AG09309 (cell line): ENCODE results near the gene AKR1E2.

Experiments used
- DNase-seq: peaks from one replicate; pipeline ENCODE4 v3.0.0-alpha.2; 2010; ENCODE audit warnings: low read depth
- H3K4me3 ChIP-seq: 2 replicates; pipeline ENCODE4 v1.5.1; 2011; ENCODE audit warnings: mild to moderate bottlenecking, low read depth, low read length, moderate library complexity; ENCODE audit not compliant: control insufficient read depth
- CTCF ChIP-seq: IDR thresholded peaks from 2 replicates; pipeline ENCODE4 v1.5.1; 2011; ENCODE audit warnings: mild to moderate bottlenecking, low read depth, low read length, inconsistent platforms; ENCODE audit not compliant: insufficient read depth, control insufficient read depth; ENCODE audit errors: missing control alignments

The AKR1E2 gene

DNA sequence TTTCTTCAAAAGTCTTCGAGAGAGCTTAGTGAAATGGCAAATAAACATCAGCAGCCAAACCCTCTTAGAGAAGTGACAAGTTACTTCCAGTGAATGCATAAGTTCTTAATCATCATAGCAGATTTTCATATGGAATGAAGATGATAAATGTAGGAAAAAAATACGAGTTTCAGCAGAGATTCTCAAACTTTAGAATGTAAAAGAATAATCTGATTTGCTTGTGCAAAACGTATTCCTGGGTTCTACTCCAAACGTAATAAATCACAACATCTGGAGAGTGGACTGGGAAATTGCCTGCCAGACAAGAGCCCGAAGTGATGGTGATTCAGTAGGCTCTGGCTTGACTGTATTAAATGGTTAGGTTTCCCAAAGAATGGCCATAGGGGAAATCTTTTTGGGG lies 62.2 kb downstream of the AKR1E2 start:
- TF ChIP-seq CTCF = no peak
- no peak for DNase-seq
- H3K4me3 ChIP-seq = no peak overlapping the region

DNA sequence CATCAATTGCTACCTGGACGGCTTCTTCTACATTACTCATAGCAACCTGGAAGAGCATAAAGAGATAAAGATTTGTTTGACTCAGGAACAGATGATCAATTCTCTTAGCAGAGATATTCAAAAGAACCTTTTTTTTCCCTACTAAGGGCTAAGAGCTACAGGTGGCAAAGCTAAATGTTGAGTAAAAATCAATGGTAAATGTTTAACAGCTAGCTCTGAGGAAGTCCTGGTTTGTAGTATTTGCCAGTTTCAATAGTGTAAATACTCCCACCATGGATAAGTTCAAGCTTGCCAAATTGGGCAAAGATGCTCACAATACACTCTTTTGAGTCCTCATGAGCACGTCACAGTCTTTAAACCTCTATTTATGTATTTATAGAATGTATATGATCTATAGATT lies 64.0 kb downstream of the AKR1E2 start:
- H3K4me3 ChIP-seq = no peak overlapping the region
- TF ChIP-seq CTCF = no peak
- DNase-seq = no peak

DNA sequence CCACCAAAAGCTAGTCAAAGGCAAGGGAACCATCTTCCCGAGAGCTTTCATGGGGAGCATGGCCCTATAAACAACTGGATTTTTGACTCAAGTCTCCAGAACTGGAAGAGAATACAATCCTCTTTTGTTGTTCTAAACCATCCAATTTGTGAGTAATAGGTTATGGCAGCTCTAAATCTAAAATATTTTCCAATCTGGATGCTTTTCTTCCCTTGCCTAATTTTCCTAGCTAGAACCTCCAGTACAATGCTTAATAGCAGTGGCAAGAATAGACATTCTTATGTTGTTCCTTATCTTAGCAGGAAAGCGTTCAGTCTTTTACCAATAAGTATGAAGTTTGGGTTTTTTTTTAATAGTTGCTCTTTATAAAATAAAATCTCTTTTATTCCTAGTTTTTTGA lies 66.7 kb downstream of the AKR1E2 start:
- H3K4me3 ChIP-seq = no peak overlapping the region
- TF ChIP-seq CTCF = no peak

DNA sequence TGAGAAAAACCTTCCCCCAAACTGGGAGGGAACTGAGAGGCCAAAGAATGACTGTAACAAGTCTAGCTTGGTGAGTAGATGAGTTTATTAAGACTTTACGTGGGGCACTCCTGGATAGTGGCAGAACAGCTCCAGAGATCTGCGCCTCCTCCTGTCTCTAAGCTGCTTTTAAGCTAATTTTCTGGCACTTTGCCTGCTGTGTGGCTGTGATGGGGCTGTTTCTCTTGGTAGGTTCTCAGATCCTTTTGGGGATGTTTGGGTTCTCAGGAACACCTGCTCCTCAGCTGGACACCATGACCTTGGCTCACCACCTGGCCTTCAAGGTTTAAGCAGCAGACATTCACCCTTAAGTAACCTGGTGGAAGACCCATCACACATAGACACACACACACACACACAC lies 68.3 kb downstream of the AKR1E2 start:
- H3K4me3 ChIP-seq = no peak overlapping the region
- no peak for TF ChIP-seq CTCF
- DNase-seq = no peak

More for the DNA sequence above, 66.7 kb downstream of the AKR1E2 start:
- DNase-seq = no peak
